Gastrocnemius medialis (tissue), 4 donors: ENCODE results near the gene NTRK3. TPM values are rescaled to one million over a fixed set of nuclear protein-coding genes. Genes with fewer than 3 reads are reported as not detected.

Experiments
- ATAC-seq, 2 donors: fragments of 150-250 bp; one replicate each; pipeline ENCODE4 v1.9.1; 2016
- DNase-seq, 2 donors: peaks; one replicate each; pipeline ENCODE4 v3.0.0-alpha.2; 2019
- H3K27ac ChIP-seq, 4 donors: fragments of 200-600 bp; sonication (generic); 1 replicate in 1 of 4; 2 replicates in 3 of 4; pipeline ENCODE4 v1.5.1; 2016 to 2018; ENCODE audit warnings: mild to moderate bottlenecking in 2 of 4, moderate library complexity in 1 of 4
- H3K27me3 ChIP-seq, 3 donors: fragments of 200-600 bp; sonication (generic) in 2 of 3; 1 replicate in 1 of 3; 2 replicates in 2 of 3; pipeline versions ENCODE4 v1.5.1 to v1.6.0; 2016 to 2019; ENCODE audit warnings: mild to moderate bottlenecking in 1 of 3, moderate library complexity in 1 of 3
- H3K36me3 ChIP-seq, 2 donors: fragments of 200-600 bp; sonication (generic) in 1 of 2; one replicate each; pipeline ENCODE4 v1.5.1; 2017 to 2018
- H3K4me1 ChIP-seq, 2 donors: fragments of 200-600 bp; sonication (generic) in 1 of 2; one replicate each; pipeline ENCODE4 v1.5.1; 2016 to 2017; ENCODE audit warnings: mild to moderate bottlenecking in 2 of 2
- H3K4me3 ChIP-seq, 4 donors: fragments of 200-600 bp; sonication (generic) in 3 of 4; 1 replicate in 1 of 4; 2 replicates in 3 of 4; pipeline ENCODE4 v1.5.1; 2016 to 2019; ENCODE audit warnings: mild to moderate bottlenecking in 2 of 4
- H3K9me3 ChIP-seq, 3 donors: fragments of 200-600 bp; sonication (generic) in 2 of 3; 1 replicate in 1 of 3; 2 replicates in 2 of 3; pipeline ENCODE4 v1.5.1; 2016 to 2019
- POLR2A ChIP-seq, 2 donors: fragments of 450-650 bp; IDR thresholded peaks; one replicate each; pipeline ENCODE4 v1.6.1; 2017; ENCODE audit warnings: antibody characterized with exemption in 2 of 2, mild to moderate bottlenecking in 2 of 2, moderate library complexity in 2 of 2
- in situ Hi-C, 4 donors: fragments of 200-750 bp; cut with MboI; loops; one replicate each; pipeline versions ENCODE4 v1.15.0 to v1.8.0; 2017; ENCODE audit warnings: low sequenced_read_pairs in 4 of 4
- intact Hi-C: fragments of 100-400 bp; cut with DNase I; formaldehyde crosslinking; loops from one replicate; pipeline ENCODE4 v1.15.1; 2023; ENCODE audit warnings: low total_unique reads
- total RNA-seq, 4 donors: library from RNA; depleted of rRNA; stranded (reverse); fragments of >200 nt; gene quantifications; one replicate each; pipeline versions ENCODE4 v1.1.0 to v1.2.3, GENCODE V29; 2016
- TF ChIP-seq, protein P1 (sequence below), 5 experiments: fragments of 450-650 bp in 3 of 5; fragments of 200-600 bp in 2 of 5; sonication (generic) in 2 of 5; IDR thresholded peaks in 4 of 5; conservative IDR thresholded peaks in 1 of 5; 1 replicate in 4 of 5; 2 replicates in 1 of 5; pipeline ENCODE4 v1.5.1; 2016 to 2019; ENCODE audit warnings: antibody characterized with exemption in 5 of 5, mild to moderate bottlenecking in 3 of 5, moderate library complexity in 3 of 5

The NTRK3 gene
- total RNA-seq, 4 donors from 2014 or later = 0.61 to 2.7 (median 0.77) TPM

DNA sequence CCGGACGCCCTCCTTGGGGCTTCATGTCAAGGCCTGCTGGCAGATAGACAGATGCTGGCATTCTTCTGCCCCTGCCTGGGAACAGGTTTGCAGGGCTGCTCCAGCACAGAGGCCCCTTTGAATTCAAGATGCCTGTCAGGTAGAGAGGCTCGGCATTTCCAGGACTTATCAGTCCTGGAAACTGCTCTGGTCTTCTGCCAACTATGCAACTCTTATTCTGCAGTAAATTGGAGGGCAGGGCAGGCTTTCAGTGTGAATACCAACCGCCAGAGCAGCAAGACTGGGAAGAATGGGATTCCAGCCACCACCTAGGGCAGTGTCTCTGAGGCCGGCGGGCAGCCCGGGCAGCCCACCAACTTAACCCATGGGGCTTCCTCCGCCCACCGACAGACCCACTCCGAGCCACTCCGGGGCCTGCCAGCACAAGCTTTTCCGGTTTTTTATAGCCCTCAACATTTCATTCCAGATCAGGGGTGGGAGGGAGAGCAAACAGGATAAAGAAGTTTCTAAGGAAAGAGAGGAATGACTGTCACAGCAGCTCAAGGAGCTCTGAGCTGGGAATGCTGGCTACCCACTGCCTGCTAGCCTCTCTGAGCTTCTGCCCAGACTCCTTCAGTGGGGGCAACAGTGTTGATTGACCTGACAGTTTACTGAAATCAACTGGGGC is 140.9 kb downstream of the NTRK3 start:
- ATAC-seq (no peak), DNase-seq (no peak)
- in situ Hi-C loops = no loop called here
- intact Hi-C loops = no loop called here
- H3K9me3 ChIP-seq = no peaks in the 10 kb centered on the region
- no peaks in the 10 kb centered on the region for H3K36me3 ChIP-seq
- H3K27ac ChIP-seq = no peak overlapping the region
- TF ChIP-seq POLR2A (IDR thresholded peaks at IDR 0.05) = no peak
- TF ChIP-seq, protein P1, sequence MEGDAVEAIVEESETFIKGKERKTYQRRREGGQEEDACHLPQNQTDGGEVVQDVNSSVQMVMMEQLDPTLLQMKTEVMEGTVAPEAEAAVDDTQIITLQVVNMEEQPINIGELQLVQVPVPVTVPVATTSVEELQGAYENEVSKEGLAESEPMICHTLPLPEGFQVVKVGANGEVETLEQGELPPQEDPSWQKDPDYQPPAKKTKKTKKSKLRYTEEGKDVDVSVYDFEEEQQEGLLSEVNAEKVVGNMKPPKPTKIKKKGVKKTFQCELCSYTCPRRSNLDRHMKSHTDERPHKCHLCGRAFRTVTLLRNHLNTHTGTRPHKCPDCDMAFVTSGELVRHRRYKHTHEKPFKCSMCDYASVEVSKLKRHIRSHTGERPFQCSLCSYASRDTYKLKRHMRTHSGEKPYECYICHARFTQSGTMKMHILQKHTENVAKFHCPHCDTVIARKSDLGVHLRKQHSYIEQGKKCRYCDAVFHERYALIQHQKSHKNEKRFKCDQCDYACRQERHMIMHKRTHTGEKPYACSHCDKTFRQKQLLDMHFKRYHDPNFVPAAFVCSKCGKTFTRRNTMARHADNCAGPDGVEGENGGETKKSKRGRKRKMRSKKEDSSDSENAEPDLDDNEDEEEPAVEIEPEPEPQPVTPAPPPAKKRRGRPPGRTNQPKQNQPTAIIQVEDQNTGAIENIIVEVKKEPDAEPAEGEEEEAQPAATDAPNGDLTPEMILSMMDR (IDR thresholded peaks at IDR 0.05 in 4 of 5, conservative IDR thresholded peaks at IDR 0.05 in 1 of 5) = no peak
- H3K4me3 ChIP-seq = no peak overlapping the region
- no peaks in the 10 kb centered on the region for H3K4me1 ChIP-seq
- H3K27me3 ChIP-seq = peaks cover 0 to 6% (median 0%) of the 10 kb centered on the region in 3 donors

- Histone ChIP-seq H3K36me3 (no peaks in the 10 kb centered on the region), H3K9me3 (no peaks in the 10 kb centered on the region), H3K4me3 (no peak overlapping the region), H3K27me3 (peaks cover 0 to 6% (median 0%) of the 10 kb centered on the region in 3 donors), H3K4me1 (no peaks in the 10 kb centered on the region), H3K27ac (no peak overlapping the region)
- intact Hi-C loops = no loop called here
- DNase-seq (no peak), ATAC-seq (no peak)
- TF ChIP-seq, protein P1 (IDR thresholded peaks at IDR 0.05 in 4 of 5, conservative IDR thresholded peaks at IDR 0.05 in 1 of 5) = no peak
- in situ Hi-C loops = no loop called here
Measured at GRCh38 chr15:88113613-88114308, 142.8 kb downstream of the NTRK3 start.

GRCh38 chr15:88108991-88109390 is 147.5 kb downstream of the NTRK3 start:
- Histone ChIP-seq H3K27ac (no peak overlapping the region), H3K4me1 (no peaks in the 10 kb centered on the region), H3K36me3 (no peaks in the 10 kb centered on the region), H3K9me3 (no peaks in the 10 kb centered on the region), H3K4me3 (no peak overlapping the region), H3K27me3 (no peaks in the 10 kb centered on the region)
- ATAC-seq (no peak), DNase-seq (no peak)
- in situ Hi-C loops = no loop called here
- TF ChIP-seq, protein P1 (IDR thresholded peaks at IDR 0.05 in 4 of 5, conservative IDR thresholded peaks at IDR 0.05 in 1 of 5) = no peak
- TF ChIP-seq POLR2A (IDR thresholded peaks at IDR 0.05) = no peak
- intact Hi-C loops = no loop called here

- ATAC-seq (no peak), DNase-seq (no peak)
- intact Hi-C loops (no loop called here), in situ Hi-C loops (no loop called here)
- H3K36me3 ChIP-seq = no peaks in the 10 kb centered on the region
- H3K9me3 ChIP-seq = no peaks in the 10 kb centered on the region
- TF ChIP-seq, protein P1 (IDR thresholded peaks at IDR 0.05 in 4 of 5, conservative IDR thresholded peaks at IDR 0.05 in 1 of 5) = no peak
- TF ChIP-seq POLR2A (IDR thresholded peaks at IDR 0.05) = no peak
- H3K27me3 ChIP-seq = no peaks in the 10 kb centered on the region
- no peaks in the 10 kb centered on the region for H3K4me1 ChIP-seq
- H3K27ac ChIP-seq = no peak overlapping the region
- no peak overlapping the region for H3K4me3 ChIP-seq
Measured at GRCh38 chr15:88108477-88108876, 148.1 kb downstream of the NTRK3 start.
